ENCODE measurements around the gene NUTF2. TPM values are rescaled to one million over a fixed set of nuclear protein-coding genes. Genes with fewer than 3 reads are reported as not detected.

NUTF2 gene
- total RNA-seq, 4 donors from 2014 or later, result 31.6 to 153 (median 58.4) TPM

DNA sequence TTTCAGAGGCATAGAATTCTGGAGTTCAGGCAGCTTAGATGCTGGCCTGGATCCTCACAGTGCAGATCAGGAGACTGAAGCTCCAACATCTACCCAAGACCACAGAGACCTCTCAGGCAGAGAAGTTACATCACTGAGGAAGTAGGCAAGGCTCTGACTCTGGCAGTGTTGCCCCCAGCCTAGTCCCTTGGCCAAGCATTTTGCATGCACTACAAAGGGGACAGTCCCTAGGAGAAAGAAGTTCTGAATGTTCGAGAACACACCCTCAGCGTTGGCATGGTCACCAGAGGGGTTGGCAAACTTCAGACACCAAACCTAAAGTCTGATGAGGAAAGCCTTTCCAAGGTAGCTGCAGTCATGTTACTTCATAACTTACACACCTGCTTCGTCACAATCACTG, 42.8 kb upstream of the NUTF2 start:
- intact Hi-C loops (cut with DNase I), result loop anchor here (5.0 kb wide), 2 partner anchors 87 to 127 kb away; partner anchors contain the start of gene GFOD2

DNA sequence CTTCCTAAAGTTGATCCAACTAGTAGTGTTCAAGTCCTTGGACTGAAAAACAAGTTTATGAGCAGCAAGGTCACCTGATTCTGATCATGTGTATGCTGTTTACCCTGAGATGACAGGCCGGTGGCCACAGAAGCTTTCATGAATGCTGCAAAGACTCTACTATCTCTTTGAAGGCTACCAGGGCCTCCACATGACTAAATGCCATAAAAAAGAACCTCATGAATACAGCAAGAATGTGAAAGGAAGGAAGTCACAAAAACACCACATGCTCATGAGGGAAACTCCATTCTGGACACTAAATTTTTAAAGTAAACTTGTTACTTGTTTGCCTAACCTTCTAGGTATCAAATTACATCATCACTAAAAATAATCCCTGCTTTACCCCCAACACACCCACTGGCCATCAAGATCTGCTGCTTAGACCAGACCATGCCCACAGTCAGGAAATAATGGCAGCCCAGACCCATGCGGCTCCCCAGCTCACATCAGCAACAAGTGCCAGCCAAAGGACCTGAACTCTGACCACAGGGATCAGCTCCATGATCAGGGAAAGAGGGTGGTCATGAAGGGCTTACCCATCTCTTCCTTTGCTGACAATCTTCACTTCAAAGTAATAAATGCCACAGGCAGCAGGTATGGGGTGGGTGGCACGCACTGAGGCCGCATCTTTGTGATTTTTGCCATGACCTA, 41.7 kb upstream of the NUTF2 start:
- H3K9me3 ChIP-seq, result no peaks in the 10 kb centered on the region
- H3K4me1 ChIP-seq, result peaks cover 17 to 28% of the 10 kb centered on the region in 2 donors
- WGBS, 2 donors, result 73 to 88% methylated on average over 4 of the region's 4 CpGs
- no peak overlapping the region for H3K4me3 ChIP-seq (replicated peaks in 1 of 3)
- no peak for TF ChIP-seq POLR2A (IDR thresholded peaks at IDR 0.05)
- TF ChIP-seq, protein P1, sequence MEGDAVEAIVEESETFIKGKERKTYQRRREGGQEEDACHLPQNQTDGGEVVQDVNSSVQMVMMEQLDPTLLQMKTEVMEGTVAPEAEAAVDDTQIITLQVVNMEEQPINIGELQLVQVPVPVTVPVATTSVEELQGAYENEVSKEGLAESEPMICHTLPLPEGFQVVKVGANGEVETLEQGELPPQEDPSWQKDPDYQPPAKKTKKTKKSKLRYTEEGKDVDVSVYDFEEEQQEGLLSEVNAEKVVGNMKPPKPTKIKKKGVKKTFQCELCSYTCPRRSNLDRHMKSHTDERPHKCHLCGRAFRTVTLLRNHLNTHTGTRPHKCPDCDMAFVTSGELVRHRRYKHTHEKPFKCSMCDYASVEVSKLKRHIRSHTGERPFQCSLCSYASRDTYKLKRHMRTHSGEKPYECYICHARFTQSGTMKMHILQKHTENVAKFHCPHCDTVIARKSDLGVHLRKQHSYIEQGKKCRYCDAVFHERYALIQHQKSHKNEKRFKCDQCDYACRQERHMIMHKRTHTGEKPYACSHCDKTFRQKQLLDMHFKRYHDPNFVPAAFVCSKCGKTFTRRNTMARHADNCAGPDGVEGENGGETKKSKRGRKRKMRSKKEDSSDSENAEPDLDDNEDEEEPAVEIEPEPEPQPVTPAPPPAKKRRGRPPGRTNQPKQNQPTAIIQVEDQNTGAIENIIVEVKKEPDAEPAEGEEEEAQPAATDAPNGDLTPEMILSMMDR (IDR thresholded peaks at IDR 0.05), result no peak
- no peaks in the 10 kb centered on the region for H3K36me3 ChIP-seq
- intact Hi-C loops (cut with DNase I), result loop anchor here (5.0 kb wide), 3 partner anchors 37 to 128 kb away; partner anchors contain the start of genes GFOD2 and THAP11
- no peak overlapping the region for H3K27ac ChIP-seq
- no peaks in the 10 kb centered on the region for H3K27me3 ChIP-seq
- no peak for DNase-seq

More for the DNA sequence above, 42.8 kb upstream of the NUTF2 start:
- Histone ChIP-seq H3K36me3 (no peaks in the 10 kb centered on the region), H3K4me1 (peaks cover 17 to 29% of the 10 kb centered on the region in 2 donors), H3K27ac (no peak overlapping the region), H3K9me3 (no peaks in the 10 kb centered on the region), H3K4me3 (replicated peaks in 1 of 3) (no peak overlapping the region), H3K27me3 (no peaks in the 10 kb centered on the region)
- TF ChIP-seq, protein P1 (IDR thresholded peaks at IDR 0.05), result no peak
- no peak for TF ChIP-seq POLR2A (IDR thresholded peaks at IDR 0.05)
- WGBS, 2 donors, result 90 to 96% methylated on average over 3 of the region's 3 CpGs
- DNase-seq, result no peak

DNA sequence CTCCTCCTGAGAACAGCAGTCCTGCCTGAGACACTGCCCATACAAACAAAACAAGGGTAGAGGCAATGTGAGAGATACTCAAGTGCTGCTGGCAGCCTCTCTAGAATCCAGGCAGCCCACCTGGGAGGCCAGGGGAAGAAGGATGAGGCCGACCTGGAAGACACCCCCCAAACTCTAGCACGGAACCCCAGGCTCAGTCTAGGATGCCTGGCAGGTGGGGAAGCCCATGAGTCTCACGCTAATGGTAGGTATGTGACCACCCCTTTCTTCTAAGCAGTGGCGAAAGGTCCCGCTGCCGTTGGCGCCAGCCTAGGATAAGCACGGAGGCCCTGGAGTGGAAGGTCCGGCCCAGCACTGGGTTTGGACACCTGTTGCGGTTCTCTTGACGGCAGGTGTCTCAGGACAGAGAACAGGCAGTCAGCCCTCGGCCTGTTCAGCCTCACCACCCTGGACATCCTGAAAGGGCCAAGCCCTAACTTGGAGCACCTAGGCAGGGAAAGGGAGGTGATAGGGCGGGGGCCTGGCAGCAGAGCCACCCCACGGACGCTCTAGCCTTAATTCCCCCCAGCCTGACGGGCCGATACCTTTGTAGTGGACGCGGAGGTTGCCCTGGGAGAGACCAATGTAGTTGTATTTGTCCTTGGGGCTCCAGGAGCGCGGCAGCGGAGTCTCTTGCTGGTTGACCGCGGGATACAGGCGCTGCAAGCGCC, 40.9 kb upstream of the NUTF2 start:
- Histone ChIP-seq H3K36me3 (no peaks in the 10 kb centered on the region), H3K4me3 (replicated peaks in 1 of 3) (peak overlapping the region; percentile 21 to 77 (median 64)), H3K27me3 (no peaks in the 10 kb centered on the region), H3K4me1 (peaks cover 17 to 21% of the 10 kb centered on the region in 2 donors), H3K9me3 (no peaks in the 10 kb centered on the region), H3K27ac (peak overlapping the region; percentile 31 to 76 (median 58))
- TF ChIP-seq, protein P1 (IDR thresholded peaks at IDR 0.05), result no peak
- TF ChIP-seq POLR2A (IDR thresholded peaks at IDR 0.05), result no peak
- intact Hi-C loops (cut with DNase I), result loop anchor here (5.0 kb wide), 1 partner anchor 36 kb away; the partner anchor contains the start of gene THAP11
- DNase-seq, result peak; percentile 35 to 46
- 0 to 2% methylated on average over 8 to 26 of the region's 26 CpGs for WGBS, 2 donors

DNA sequence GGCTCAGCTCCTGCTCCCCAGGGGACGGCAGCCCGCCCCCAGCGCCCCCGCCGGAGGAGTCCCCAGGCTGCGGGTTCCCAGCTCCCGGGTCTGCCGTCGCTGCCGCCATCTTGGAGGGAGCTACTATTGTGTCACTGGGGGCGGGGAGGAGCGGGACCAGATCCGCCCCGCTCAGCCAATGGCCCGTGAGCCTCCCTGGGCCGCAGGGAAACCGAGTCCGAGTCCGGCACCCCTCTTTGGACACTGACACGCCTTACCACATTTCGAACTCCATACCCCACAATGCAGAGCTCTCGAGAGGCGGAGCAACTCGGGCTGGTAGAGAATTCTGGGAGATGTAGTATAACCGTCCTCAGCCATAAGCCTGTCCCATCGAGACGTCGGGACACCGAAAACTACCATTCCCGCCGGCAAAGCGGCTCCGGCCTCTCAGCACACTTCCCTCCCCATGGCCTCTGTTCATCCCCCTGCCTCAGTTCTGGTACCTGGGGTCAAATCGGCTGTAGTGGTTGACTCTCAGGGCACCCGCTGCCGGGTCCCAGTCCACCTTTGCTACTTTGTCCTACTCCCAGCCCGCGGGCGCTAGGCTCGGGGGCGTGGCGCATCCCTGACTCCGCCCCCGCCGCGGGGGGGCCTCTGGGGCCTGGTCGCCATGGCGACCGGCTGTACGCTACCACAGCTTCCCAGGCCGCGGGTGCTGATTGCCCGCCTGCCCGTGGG, 40.1 kb upstream of the NUTF2 start, which contains the start of the genes RANBP10 and TSNAXIP1:
TSS of gene RANBP10 (minus strand) at position 133 of the 720 bp plus-strand sequence. CDS start at position 109, 24 bp downstream.
TSS of gene TSNAXIP1 (plus strand) at position 462 of the 720 bp plus-strand sequence. CDS start 261 bp downstream, outside the sequence.
- Histone ChIP-seq H3K9me3 (no peaks in the 10 kb centered on the region), H3K4me1 (peaks cover 17% of the 10 kb centered on the region in 2 donors), H3K36me3 (no peaks in the 10 kb centered on the region), H3K27me3 (no peaks in the 10 kb centered on the region), H3K27ac (peak within 1 kb of the TSS; percentile 31 to 76 (median 58)), H3K4me3 (replicated peaks in 1 of 3) (peak within 1 kb of the TSS; percentile 21 to 77 (median 64))
- 0 to 1% methylated on average over 20 to 36 of the region's 54 CpGs for WGBS, 2 donors
- DNase-seq, result peak; percentile 98 to 99
- intact Hi-C loops (cut with DNase I), result loop anchor here (5.0 kb wide), 1 partner anchor 36 kb away; the partner anchor contains the start of gene THAP11
- TF ChIP-seq POLR2A (IDR thresholded peaks at IDR 0.05), result peak; percentile 63 to 90
- TF ChIP-seq, protein P1 (IDR thresholded peaks at IDR 0.05), result no peak

Data from thyroid gland (tissue), 4 donors.